MCF 10A (cell line): ENCODE results near the gene LMF1. TPM values are rescaled to one million over a fixed set of nuclear protein-coding genes. Genes with fewer than 3 reads are reported as not detected.

Experiments
- BruUV-seq: library from RNA; stranded (reverse); fragments of 400-500 nt; replicated peaks from 2 replicates; lab custom pipeline; 2021; lab: Mats Ljungman, UMichigan
- CTCF ChIA-PET: fragments of 300-600 bp; sonication (Branson Sonifier 250); formaldehyde crosslinking; extraction: SDS; loops from one replicate; lab custom pipeline; 2021; ENCODE audit warnings: antibody characterized with exemption, inconsistent platforms; lab: Yijun Ruan, JAX
- POLR2A ChIA-PET: fragments of 300-600, 350-650 bp; sonication (Branson Sonifier 250); formaldehyde crosslinking; extraction: SDS; loops from one replicate; lab custom pipeline; 2020; ENCODE audit warnings: antibody characterized with exemption, inconsistent platforms; lab: Yijun Ruan, JAX
- DNase-seq: peaks from one replicate; pipeline ENCODE4 v3.0.0-alpha.2; 2018; ENCODE audit not compliant: unreplicated experiment
- H3K27ac Mint-ChIP-seq: one replicate; pipeline ENCODE4 v1.8.0; 2022; ENCODE audit warnings: mild to moderate bottlenecking, low read depth, mixed read lengths; ENCODE audit not compliant: unreplicated experiment
- H3K27me3 Mint-ChIP-seq: one replicate; pipeline ENCODE4 v1.8.0; 2022; ENCODE audit warnings: mixed read lengths; ENCODE audit not compliant: insufficient read depth, unreplicated experiment
- H3K36me3 Mint-ChIP-seq: one replicate; pipeline ENCODE4 v1.8.0; 2022; ENCODE audit warnings: mild to moderate bottlenecking, moderate library complexity, mixed read lengths; ENCODE audit not compliant: insufficient read depth, unreplicated experiment
- H3K4me1 Mint-ChIP-seq: one replicate; pipeline ENCODE4 v1.8.0; 2022; ENCODE audit warnings: mixed read lengths; ENCODE audit not compliant: insufficient read depth, unreplicated experiment
- H3K4me3 Mint-ChIP-seq: one replicate; pipeline ENCODE4 v1.8.0; 2022; ENCODE audit warnings: mild to moderate bottlenecking, moderate library complexity, mixed read lengths; ENCODE audit not compliant: unreplicated experiment
- H3K9me3 Mint-ChIP-seq: one replicate; pipeline ENCODE4 v1.8.0; 2022; ENCODE audit warnings: mixed read lengths; ENCODE audit not compliant: unreplicated experiment
- intact Hi-C: fragments of 100-400 bp; cut with micrococcal nuclease; formaldehyde crosslinking; loops from 2 replicates; pipeline ENCODE4 v1.14.1; 2022
- total RNA-seq: library from RNA; stranded (reverse); gene quantifications from 2 replicates; pipeline ENCODE4 v1.2.3, GENCODE V29; 2022
- TF ChIP-seq, protein P1 (sequence below): fragments of 200-600 bp; IDR thresholded peaks from one replicate; pipeline ENCODE4 v1.8.0; 2022; ENCODE audit warnings: antibody characterized with exemption, mild to moderate bottlenecking; ENCODE audit not compliant: unreplicated experiment

The LMF1 gene
- total RNA-seq, 1 experiment from 2014 or later: 9.9 TPM

- ChIA-PET POLR2A (no interaction called here), CTCF (interaction anchor here (0.7 kb wide), 1 partner anchor 231 kb away, joined by 3 read pairs; no protein-coding TSS in a partner anchor)
- Mint-ChIP-seq H3K4me1 (no peaks in the 10 kb centered on the region), H3K27ac (no peak overlapping the region), H3K27me3 (no peaks in the 10 kb centered on the region), H3K4me3 (no peak overlapping the region), H3K36me3 (no peaks in the 10 kb centered on the region), H3K9me3 (no peaks in the 10 kb centered on the region)
- DNase-seq: no peak
- intact Hi-C loops: no loop called here
- TF ChIP-seq, protein P1, sequence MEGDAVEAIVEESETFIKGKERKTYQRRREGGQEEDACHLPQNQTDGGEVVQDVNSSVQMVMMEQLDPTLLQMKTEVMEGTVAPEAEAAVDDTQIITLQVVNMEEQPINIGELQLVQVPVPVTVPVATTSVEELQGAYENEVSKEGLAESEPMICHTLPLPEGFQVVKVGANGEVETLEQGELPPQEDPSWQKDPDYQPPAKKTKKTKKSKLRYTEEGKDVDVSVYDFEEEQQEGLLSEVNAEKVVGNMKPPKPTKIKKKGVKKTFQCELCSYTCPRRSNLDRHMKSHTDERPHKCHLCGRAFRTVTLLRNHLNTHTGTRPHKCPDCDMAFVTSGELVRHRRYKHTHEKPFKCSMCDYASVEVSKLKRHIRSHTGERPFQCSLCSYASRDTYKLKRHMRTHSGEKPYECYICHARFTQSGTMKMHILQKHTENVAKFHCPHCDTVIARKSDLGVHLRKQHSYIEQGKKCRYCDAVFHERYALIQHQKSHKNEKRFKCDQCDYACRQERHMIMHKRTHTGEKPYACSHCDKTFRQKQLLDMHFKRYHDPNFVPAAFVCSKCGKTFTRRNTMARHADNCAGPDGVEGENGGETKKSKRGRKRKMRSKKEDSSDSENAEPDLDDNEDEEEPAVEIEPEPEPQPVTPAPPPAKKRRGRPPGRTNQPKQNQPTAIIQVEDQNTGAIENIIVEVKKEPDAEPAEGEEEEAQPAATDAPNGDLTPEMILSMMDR: no peak
- BruUV-seq: no TSS peak
These were observed 98.1 kb downstream of the LMF1 start for GRCh38 chr16:872436-873242.

DNA sequence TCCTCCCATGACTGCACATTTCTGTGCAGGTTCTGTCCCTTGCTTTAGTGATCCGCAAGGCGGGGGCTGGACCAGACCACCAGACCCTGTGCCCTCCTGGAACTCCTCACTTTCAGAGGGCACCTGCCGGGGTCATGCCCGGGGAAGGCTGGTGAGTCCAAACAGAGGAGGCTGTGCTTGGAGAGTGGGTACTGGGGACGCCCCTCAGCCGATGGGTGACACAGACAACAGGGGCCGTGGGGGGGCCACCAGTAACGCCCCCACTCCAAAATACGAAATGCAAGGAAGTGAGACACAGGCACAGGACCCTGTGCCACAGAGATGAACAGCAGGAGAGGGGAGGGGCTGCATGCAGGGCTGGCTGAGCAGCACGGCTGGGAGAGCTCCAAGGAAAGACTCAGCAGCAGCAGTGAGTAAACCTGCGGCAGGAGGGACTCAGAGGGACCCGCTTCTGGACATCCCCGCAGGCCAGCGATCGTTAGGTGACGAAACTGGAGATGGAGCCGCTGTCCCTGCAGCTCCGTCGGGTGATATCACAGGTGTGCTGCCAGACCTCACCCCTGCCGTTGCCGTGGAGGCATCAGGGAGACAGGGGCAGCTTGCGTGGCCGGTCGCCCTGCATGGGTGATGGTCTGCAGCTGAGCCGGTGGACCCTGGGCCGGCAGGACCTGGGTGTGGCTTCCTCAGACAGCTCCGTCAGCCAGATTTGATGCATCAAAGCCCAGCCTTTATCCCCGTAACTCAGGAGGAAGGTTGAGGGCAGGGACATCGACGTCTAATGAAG lies 99.0 kb downstream of the LMF1 start:
- ChIA-PET CTCF (no interaction called here), POLR2A (no interaction called here)
- no peaks in the 10 kb centered on the region for H3K27me3 Mint-ChIP-seq

DNA sequence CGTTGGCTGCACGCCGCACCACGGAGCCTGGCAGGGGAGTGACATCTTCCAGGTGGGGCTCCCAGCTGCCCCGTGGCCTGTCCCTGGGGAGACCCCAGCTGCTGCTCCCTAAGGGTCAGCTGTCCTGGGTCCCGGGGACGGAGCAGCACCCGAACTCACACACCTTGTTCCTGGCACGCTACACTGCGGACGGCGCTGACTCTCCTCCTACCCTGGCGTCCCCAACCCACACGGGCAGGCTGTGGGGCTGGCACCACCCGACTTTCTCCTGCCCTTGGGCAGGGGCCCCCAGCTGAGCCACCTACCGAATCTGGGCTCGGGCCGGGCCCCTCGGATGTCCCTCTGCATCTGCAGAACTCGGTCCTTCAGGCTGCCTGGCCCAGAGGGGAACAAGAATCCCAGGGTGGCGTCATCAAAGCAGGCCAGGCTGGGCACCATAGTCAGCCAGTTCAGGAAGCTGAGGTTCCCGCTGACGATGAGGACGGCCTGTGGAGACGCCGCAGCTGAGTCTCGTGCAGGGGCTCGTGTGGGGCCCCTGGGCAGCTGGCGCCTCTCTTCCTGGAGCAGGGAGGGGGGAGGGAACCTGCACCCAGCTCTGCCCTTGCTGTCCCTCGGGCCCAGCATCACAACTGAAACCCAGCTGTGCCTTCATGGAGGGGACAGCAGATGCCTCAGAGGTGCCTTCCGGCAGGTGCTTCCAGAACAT lies 99.8 kb downstream of the LMF1 start:
- BruUV-seq: no TSS peak
- no peaks in the 10 kb centered on the region for H3K36me3 Mint-ChIP-seq

More for the DNA sequence above, 99.0 kb downstream of the LMF1 start:
- Mint-ChIP-seq H3K27ac (no peak overlapping the region), H3K36me3 (no peaks in the 10 kb centered on the region), H3K4me3 (no peak overlapping the region), H3K4me1 (no peaks in the 10 kb centered on the region), H3K9me3 (no peaks in the 10 kb centered on the region)
- no TSS peak for BruUV-seq
- TF ChIP-seq, protein P1: no peak
- no peak for DNase-seq
- intact Hi-C loops: no loop called here

More for the DNA sequence above, 99.8 kb downstream of the LMF1 start:
- TF ChIP-seq, protein P1: no peak
- no peaks in the 10 kb centered on the region for H3K9me3 Mint-ChIP-seq
- peaks cover 3% of the 10 kb centered on the region for H3K27me3 Mint-ChIP-seq
- intact Hi-C loops: no loop called here
- DNase-seq: no peak
- H3K27ac Mint-ChIP-seq: no peak overlapping the region
- H3K4me1 Mint-ChIP-seq: no peaks in the 10 kb centered on the region
- H3K4me3 Mint-ChIP-seq: no peak overlapping the region
- ChIA-PET POLR2A (no interaction called here), CTCF (no interaction called here)
